OCI-LY7 (cell line): ENCODE data around the gene FGR. TPM values are rescaled to one million over a fixed set of nuclear protein-coding genes. Genes with fewer than 3 reads are reported as not detected.
"Not testable (repeated sequence)": the region's sequence is repeated elsewhere in the genome, so short reads cannot be mapped to it uniquely, and the experiment has no call there.

Source experiments
- BruUV-seq: library from RNA; stranded (reverse); fragments of 400-500 nt; replicated peaks from 2 replicates; lab custom pipeline; 2021; lab: Mats Ljungman, UMichigan
- CTCF ChIA-PET: fragments of 300-600 bp; sonication (Branson Sonifier 250); formaldehyde crosslinking; loops from one replicate; lab custom pipeline; 2022; ENCODE audit warnings: antibody characterized with exemption; ENCODE audit not compliant: unreplicated experiment; lab: Charles Lee
- POLR2A ChIA-PET: fragments of 300-600 bp; sonication (Branson Sonifier 250); formaldehyde crosslinking; loops from one replicate; lab custom pipeline; 2022; ENCODE audit warnings: antibody characterized with exemption; lab: Charles Lee
- DNase-seq: peaks from one replicate; pipeline ENCODE4 v3.0.0-alpha.2; 2015; ENCODE audit warnings: low spot score
- H2AFZ ChIP-seq: fragments of 200-600 bp; sonication (generic), shearing (Covaris generic); 2 replicates; pipeline ENCODE4 v1.6.1; 2014; ENCODE audit warnings: mild to moderate bottlenecking, antibody characterized with exemption, low read length, moderate library complexity
- H3K27ac ChIP-seq: fragments of 200-600 bp; sonication (generic); 2 replicates; pipeline ENCODE4 v1.5.1; 2014; ENCODE audit warnings: mixed run types, low read depth, mild to moderate bottlenecking, moderate library complexity, low read length, inconsistent platforms; ENCODE audit not compliant: poor library complexity, severe bottlenecking
- H3K36me3 ChIP-seq: fragments of 200-600 bp; sonication (generic); 2 replicates; pipeline ENCODE4 v1.6.1; 2014; ENCODE audit warnings: mild to moderate bottlenecking, antibody characterized with exemption, low read length, moderate library complexity, mixed read lengths; ENCODE audit not compliant: insufficient read depth
- H3K4me1 ChIP-seq: fragments of 200-600 bp; sonication (generic); 2 replicates; pipeline ENCODE4 v1.5.1; 2014; ENCODE audit warnings: mild to moderate bottlenecking, low read length; ENCODE audit not compliant: insufficient read depth, poor library complexity, severe bottlenecking
- H3K4me2 ChIP-seq: fragments of 200-600 bp; sonication (generic); 2 replicates; pipeline ENCODE4 v1.6.1; 2014; ENCODE audit warnings: mild to moderate bottlenecking, low read length
- H3K4me3 ChIP-seq: fragments of 200-600 bp; sonication (generic); 2 replicates; pipeline ENCODE4 v1.5.1; 2014; ENCODE audit warnings: mild to moderate bottlenecking, low read depth, low read length; ENCODE audit not compliant: poor library complexity, severe bottlenecking
- H3K79me2 ChIP-seq: fragments of 200-600 bp; sonication (generic); 2 replicates; pipeline ENCODE4 v1.6.1; 2016; ENCODE audit warnings: low read depth, mild to moderate bottlenecking, low read length, moderate library complexity, mixed read lengths; ENCODE audit not compliant: insufficient read depth
- H3K9me2 ChIP-seq: fragments of 200-600 bp; sonication (generic); 2 replicates; pipeline ENCODE4 v1.6.1; 2016; ENCODE audit warnings: mild to moderate bottlenecking, low read length, mixed read lengths; ENCODE audit not compliant: insufficient read depth
- H3K9me3 ChIP-seq: fragments of 200-600 bp; sonication (generic); 2 replicates; pipeline ENCODE4 v1.6.1; 2014; ENCODE audit warnings: mild to moderate bottlenecking, mixed run types, low read length, mixed read lengths
- H4K20me1 ChIP-seq: fragments of 200-600 bp; sonication (generic); 2 replicates; pipeline ENCODE4 v1.6.1; 2014; ENCODE audit warnings: mild to moderate bottlenecking, antibody characterized with exemption, low read length, moderate library complexity, mixed read lengths; ENCODE audit not compliant: insufficient read depth
- EZH2phosphoT487 ChIP-seq: fragments of 200-600 bp; sonication (generic); IDR thresholded peaks from 2 replicates; pipeline ENCODE4 v1.6.1; 2018; ENCODE audit warnings: low read depth, borderline replicate concordance, mild to moderate bottlenecking, mixed run types, antibody characterized with exemption, low read length, moderate library complexity, mixed read lengths
- intact Hi-C: fragments of 100-400 bp; cut with micrococcal nuclease; formaldehyde crosslinking; loops from one replicate; pipeline ENCODE4 v1.10.0; 2022; ENCODE audit not compliant: unreplicated experiment
- total RNA-seq, 2 experiments: library from RNA; depleted of rRNA in 1 of 2; stranded (reverse); fragments of >200 nt in 1 of 2; shearing (Covaris generic) in 1 of 2; gene quantifications; 2 replicates each; pipeline ENCODE4 v1.2.3, GENCODE V29; 2014 to 2022
- TF ChIP-seq, protein P1 (sequence below): fragments of 200-600 bp; sonication (generic); conservative IDR thresholded peaks from 2 replicates; pipeline ENCODE4 v1.5.1; 2014; ENCODE audit warnings: mild to moderate bottlenecking, antibody characterized with exemption, low read length, moderate library complexity, mixed read lengths

The FGR gene
- total RNA-seq, 2 experiments from 2014 or later = 1.2 to 2.2 TPM

DNA sequence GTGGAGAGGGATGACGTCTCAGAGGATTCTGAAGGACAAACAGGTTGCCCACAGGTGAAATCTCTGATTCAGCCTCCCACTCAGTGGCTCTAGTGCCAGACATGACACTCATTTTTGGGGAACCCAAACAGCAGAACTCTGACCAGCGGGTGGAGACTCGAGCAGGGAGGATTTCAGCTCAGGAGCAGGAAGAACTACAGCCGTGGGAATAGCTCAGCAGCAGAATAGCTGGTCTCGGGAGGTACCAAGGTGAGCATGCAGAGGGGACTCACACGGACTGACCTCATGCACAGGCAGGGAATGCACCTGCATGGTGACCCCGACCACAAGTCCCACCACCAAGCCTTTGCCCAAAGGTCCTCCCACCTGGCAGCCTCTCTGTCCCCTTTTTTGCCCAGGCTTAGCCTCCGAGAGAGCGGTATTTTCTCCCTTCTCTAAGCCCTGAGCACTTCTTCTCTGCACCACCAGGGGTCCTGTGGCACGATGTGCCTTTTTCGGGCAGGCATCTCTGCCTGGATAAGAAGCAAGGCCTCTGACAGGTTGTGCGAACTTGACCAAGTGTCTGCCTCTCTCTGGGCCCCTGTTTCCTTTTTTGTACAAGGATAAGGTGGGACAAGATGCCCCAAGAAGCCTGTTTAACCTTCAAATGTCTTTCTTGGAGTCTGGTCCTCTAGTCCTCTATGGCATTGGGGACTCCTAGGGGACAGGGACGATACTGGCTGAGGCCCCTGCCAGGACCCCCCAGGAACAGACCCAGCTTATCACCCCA is 8.8 kb upstream of the FGR start:
- no peaks in the 10 kb centered on the region for H4K20me1 ChIP-seq
- peaks cover 4% of the 10 kb centered on the region for H3K4me1 ChIP-seq
- DNase-seq = peak; percentile 77
- no peaks in the 10 kb centered on the region for H3K9me3 ChIP-seq
- no peak overlapping the region for H3K4me3 ChIP-seq
- POLR2A ChIA-PET = no interaction called here
- H3K9me2 ChIP-seq = no peaks in the 10 kb centered on the region
- TF ChIP-seq, protein P1, sequence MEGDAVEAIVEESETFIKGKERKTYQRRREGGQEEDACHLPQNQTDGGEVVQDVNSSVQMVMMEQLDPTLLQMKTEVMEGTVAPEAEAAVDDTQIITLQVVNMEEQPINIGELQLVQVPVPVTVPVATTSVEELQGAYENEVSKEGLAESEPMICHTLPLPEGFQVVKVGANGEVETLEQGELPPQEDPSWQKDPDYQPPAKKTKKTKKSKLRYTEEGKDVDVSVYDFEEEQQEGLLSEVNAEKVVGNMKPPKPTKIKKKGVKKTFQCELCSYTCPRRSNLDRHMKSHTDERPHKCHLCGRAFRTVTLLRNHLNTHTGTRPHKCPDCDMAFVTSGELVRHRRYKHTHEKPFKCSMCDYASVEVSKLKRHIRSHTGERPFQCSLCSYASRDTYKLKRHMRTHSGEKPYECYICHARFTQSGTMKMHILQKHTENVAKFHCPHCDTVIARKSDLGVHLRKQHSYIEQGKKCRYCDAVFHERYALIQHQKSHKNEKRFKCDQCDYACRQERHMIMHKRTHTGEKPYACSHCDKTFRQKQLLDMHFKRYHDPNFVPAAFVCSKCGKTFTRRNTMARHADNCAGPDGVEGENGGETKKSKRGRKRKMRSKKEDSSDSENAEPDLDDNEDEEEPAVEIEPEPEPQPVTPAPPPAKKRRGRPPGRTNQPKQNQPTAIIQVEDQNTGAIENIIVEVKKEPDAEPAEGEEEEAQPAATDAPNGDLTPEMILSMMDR = peak; percentile 83
- TF ChIP-seq EZH2phosphoT487 = no peak
- H2AFZ ChIP-seq = peak overlapping the region; percentile 38; the same call in 1 of the 2 replicates
- H3K36me3 ChIP-seq = no peaks in the 10 kb centered on the region
- intact Hi-C loops = no loop called here
- no peak overlapping the region for H3K27ac ChIP-seq
- H3K4me2 ChIP-seq = 0 out of 2 replicates have a peak overlapping the region, but pooled peaks have one; percentile 5
- H3K79me2 ChIP-seq = no peaks in the 10 kb centered on the region
- CTCF ChIA-PET = interaction anchor here (0.7 kb wide), 1 partner anchor 19 kb away, joined by 3 read pairs; no protein-coding TSS in a partner anchor
- no TSS peak for BruUV-seq

DNA sequence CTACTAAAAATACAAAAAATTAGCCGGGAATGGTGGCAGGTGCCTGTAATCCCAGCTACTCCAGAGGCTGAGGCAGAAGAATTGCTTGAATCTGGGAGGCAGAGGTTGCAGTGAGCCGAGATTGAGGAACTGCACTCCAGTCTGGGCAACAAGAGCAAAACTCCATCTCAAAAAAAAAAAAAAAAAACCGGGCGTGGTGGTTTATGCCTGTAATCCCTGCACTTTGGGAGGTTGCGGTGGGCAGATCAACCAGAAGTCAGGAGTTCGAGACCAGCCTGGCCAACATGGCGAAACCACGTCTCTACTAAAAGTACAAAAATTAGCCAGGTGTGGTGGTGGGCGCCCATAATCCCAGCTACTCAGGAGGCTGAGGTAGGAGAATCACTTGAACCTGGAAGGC is 5.5 kb upstream of the FGR start:
- H4K20me1 ChIP-seq, CTCF ChIA-PET, H3K27ac ChIP-seq, H3K9me3 ChIP-seq, H3K4me2 ChIP-seq, H3K9me2 ChIP-seq, DNase-seq, intact Hi-C loops, H2AFZ ChIP-seq, H3K4me3 ChIP-seq, POLR2A ChIA-PET, BruUV-seq, H3K36me3 ChIP-seq, H3K79me2 ChIP-seq: not testable (repeated sequence)
- peaks cover 13% of the 10 kb centered on the region for H3K4me1 ChIP-seq

DNA sequence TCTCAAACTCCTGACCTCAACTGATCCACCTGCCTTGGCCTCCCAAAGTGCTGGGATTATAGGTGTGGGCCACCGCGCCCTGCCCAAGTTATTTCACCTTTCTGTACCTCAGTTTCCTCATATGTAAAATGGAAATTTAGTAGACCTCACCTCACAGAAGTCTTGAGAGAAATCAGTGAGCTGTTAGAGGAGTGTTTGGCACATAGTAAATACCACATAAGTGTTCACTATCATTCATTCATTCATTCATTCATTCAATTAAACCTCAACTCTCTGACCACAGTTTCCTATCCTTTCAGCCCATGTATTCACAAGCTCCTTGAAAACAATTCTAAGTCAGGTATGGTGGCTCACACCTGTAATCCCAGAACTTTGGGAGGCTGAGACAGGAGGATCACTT is 3.8 kb upstream of the FGR start:
- ChIA-PET POLR2A (no interaction called here), CTCF (no interaction called here)
- H3K27ac ChIP-seq = no peak overlapping the region
- intact Hi-C loops = no loop called here
- H3K36me3 ChIP-seq = no peaks in the 10 kb centered on the region
- H3K4me3 ChIP-seq = no peak overlapping the region
- H3K4me2 ChIP-seq = no peak overlapping the region
- BruUV-seq = no TSS peak
- no peaks in the 10 kb centered on the region for H3K9me3 ChIP-seq
- no peaks in the 10 kb centered on the region for H3K79me2 ChIP-seq
- no peaks in the 10 kb centered on the region for H3K9me2 ChIP-seq
- TF ChIP-seq, protein P1 = no peak
- TF ChIP-seq EZH2phosphoT487 = no peak
- peaks cover 12% of the 10 kb centered on the region for H3K4me1 ChIP-seq
- no peak overlapping the region for H2AFZ ChIP-seq
- DNase-seq = no peak
- H4K20me1 ChIP-seq = no peaks in the 10 kb centered on the region
